ENCODE results near the gene ANKS1B.

Gene ANKS1B

GRCh38 chr12:99834710-99835109, 150.0 kb downstream of the ANKS1B start:
- no peak for TF ChIP-seq CTCF (IDR thresholded peaks at IDR 0.05; ENCODE audit: control insufficient read depth, extremely low read depth, insufficient read depth)
- no peak for DNase-seq (ENCODE audit: low read depth)
- no peak overlapping the region for H3K4me3 ChIP-seq (ENCODE audit: low read depth, low read length)

GRCh38 chr12:99833397-99833796, 151.3 kb downstream of the ANKS1B start:
- DNase-seq (ENCODE audit: low read depth), result no peak
- H3K4me3 ChIP-seq (ENCODE audit: low read depth, low read length), result no peak overlapping the region
- no peak for TF ChIP-seq CTCF (IDR thresholded peaks at IDR 0.05; ENCODE audit: control insufficient read depth, extremely low read depth, insufficient read depth)

- peak; percentile 30 for DNase-seq (ENCODE audit: low read depth)
- H3K4me3 ChIP-seq (ENCODE audit: low read depth, low read length), result no peak overlapping the region
- no peak for TF ChIP-seq CTCF (IDR thresholded peaks at IDR 0.05; ENCODE audit: control insufficient read depth, extremely low read depth, insufficient read depth)
Measured at GRCh38 chr12:99824900-99825542, 159.7 kb downstream of the ANKS1B start.

- no peak for DNase-seq (ENCODE audit: low read depth)
- no peak overlapping the region for H3K4me3 ChIP-seq (ENCODE audit: low read depth, low read length)
- no peak for TF ChIP-seq CTCF (IDR thresholded peaks at IDR 0.05; ENCODE audit: control insufficient read depth, extremely low read depth, insufficient read depth)
Measured at GRCh38 chr12:99822273-99822672, 162.5 kb downstream of the ANKS1B start.

- peak; percentile 56 for TF ChIP-seq CTCF (IDR thresholded peaks at IDR 0.05; ENCODE audit: control insufficient read depth, extremely low read depth, insufficient read depth)
- DNase-seq (ENCODE audit: low read depth), result peak; percentile 84
Measured at GRCh38 chr12:99810718-99811593, 173.8 kb downstream of the ANKS1B start.

GRCh38 chr12:99809909-99810308, 174.8 kb downstream of the ANKS1B start:
- TF ChIP-seq CTCF (IDR thresholded peaks at IDR 0.05; ENCODE audit: control insufficient read depth, extremely low read depth, insufficient read depth), result no peak
- no peak overlapping the region for H3K4me3 ChIP-seq (ENCODE audit: low read depth, low read length)
- no peak for DNase-seq (ENCODE audit: low read depth)

More at GRCh38 chr12:99810718-99811593, 173.8 kb downstream of the ANKS1B start:
- H3K4me3 ChIP-seq (ENCODE audit: low read depth, low read length), result no peak overlapping the region
